ENCODE results near the gene RYK. TPM values are rescaled to one million over a fixed set of nuclear protein-coding genes. Genes with fewer than 3 reads are reported as not detected.

RYK gene
- total RNA-seq, 1 experiment from 2014 or later: 55.2 TPM

DNA sequence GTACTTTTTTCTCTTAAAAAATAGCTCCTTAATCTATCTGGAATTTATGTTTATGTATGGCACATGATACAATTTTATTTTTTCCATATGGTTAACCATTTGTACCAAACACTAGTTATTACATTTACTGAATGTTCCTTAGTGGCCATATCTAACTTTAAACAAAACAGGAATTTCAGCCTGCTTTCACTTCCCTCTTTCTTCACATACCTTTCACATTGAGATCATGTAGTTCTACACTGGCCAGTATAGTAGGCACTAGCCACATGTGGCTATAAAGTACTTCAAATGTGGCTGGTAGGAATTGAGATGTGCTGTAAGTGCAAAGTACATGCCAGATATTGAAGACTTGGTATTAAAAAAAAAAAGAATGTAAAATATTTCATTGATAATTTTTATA is 4.7 kb upstream of the RYK start:
- RAD21 ChIA-PET (ENCODE audit: low non-redundant PET in 1 of 2, low total read pairs in 2 of 2, uncharacterized antibody in 2 of 2, unreplicated experiment in 2 of 2): no interaction called here
- BruUV-seq (replicated peaks): no TSS peak
- H3K4me3 ChIP-seq (replicated peaks in 1 of 2; ENCODE audit: low read depth in 1 of 2, low read length in 2 of 2): no peak overlapping the region

DNA sequence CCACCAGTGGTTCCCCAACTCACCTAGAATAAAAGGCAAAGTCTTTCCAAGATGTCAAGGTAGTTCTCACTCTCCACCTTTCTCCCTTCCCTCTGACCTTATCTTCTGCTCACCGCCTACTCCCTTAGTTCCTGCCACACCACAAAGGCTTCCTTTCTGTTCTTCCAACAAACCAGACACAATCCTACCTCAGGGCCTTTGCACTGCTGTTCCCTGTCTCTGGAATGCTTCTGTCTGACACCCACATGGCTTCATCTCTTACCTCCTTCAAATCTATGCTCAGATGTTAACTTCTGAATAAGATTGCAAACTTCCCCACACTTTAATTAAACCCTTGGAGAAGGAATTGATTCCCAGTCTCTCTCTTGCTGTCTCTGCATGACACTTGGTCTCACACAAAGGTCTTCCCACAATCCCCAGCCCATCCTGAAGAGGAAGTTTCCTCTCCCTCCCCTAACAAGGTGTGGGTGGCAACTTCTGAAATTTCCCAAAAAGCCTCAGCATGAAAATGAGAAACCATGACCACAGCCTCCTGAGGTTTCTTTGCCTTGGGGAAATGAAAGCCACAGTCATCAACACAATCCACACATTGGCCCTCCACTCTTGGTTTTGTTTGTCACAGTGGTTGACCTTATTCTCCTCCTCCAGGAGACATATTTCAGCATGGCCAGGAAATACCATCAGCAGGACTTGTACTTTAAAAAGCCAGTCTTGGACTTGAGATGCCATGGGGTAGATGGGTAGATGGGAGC is 3.0 kb upstream of the RYK start:
- no peak for DNase-seq (ENCODE audit: low read depth, low spot score)
- no peak overlapping the region for H3K27ac ChIP-seq (ENCODE audit: low read depth, low read length)
- intact Hi-C loops (cut with micrococcal nuclease): no loop called here
- no peaks in the 10 kb centered on the region for H4K20me1 ChIP-seq (ENCODE audit: insufficient read depth)
- no peak overlapping the region for H3K4me3 ChIP-seq (replicated peaks in 1 of 2; ENCODE audit: low read depth in 1 of 2, low read length in 2 of 2)
- H3K9ac ChIP-seq (ENCODE audit: low read length): no peak overlapping the region
- peaks cover 0 to 13% of the 10 kb centered on the region in 2 experiments; a peak in 2 of 4 replicates for H3K4me1 ChIP-seq (ENCODE audit: control insufficient read depth in 1 of 2, insufficient read depth in 2 of 2, low read length in 2 of 2)
- no peaks in the 10 kb centered on the region for H3K9me2 ChIP-seq (ENCODE audit: insufficient read depth)
- no peaks in the 10 kb centered on the region for H3K36me3 ChIP-seq (ENCODE audit: control insufficient read depth in 1 of 2, insufficient read depth in 2 of 2, low read length in 2 of 2)
- peaks cover 15% of the 10 kb centered on the region for H3K79me2 ChIP-seq (ENCODE audit: insufficient read depth, low read length)
- no peaks in the 10 kb centered on the region for H3K9me3 ChIP-seq (ENCODE audit: control insufficient read depth in 1 of 2, insufficient read depth in 1 of 2, low read depth in 1 of 2, low read length in 2 of 2)
- BruUV-seq (replicated peaks): no TSS peak
- no peak overlapping the region for H3K4me2 ChIP-seq (ENCODE audit: low read length)
- ChIA-PET CTCF (no interaction called here), POLR2A (no interaction called here), RAD21 (ENCODE audit: low non-redundant PET in 1 of 2, low total read pairs in 2 of 2, uncharacterized antibody in 2 of 2, unreplicated experiment in 2 of 2) (no interaction called here)
- no peak for ATAC-seq
- no peak overlapping the region for H2AFZ ChIP-seq (ENCODE audit: low read depth, low read length, poor library complexity, severe bottlenecking)
- no peaks in the 10 kb centered on the region for H3K27me3 ChIP-seq (ENCODE audit: insufficient read depth, low read length)
- TF ChIP-seq SIN3A (IDR thresholded peaks at IDR 0.05; ENCODE audit: low read depth) (no peak), EZH2phosphoT487 (IDR thresholded peaks at IDR 0.05; ENCODE audit: borderline replicate concordance) (no peak), CEBPB (IDR thresholded peaks at IDR 0.05; ENCODE audit: low read depth) (no peak), RAD21 (IDR thresholded peaks at IDR 0.05; ENCODE audit: low read depth) (no peak), ZNF274 (IDR thresholded peaks at IDR 0.05; ENCODE audit: low read depth, low read length) (no peak), FOSL1 (IDR thresholded peaks at IDR 0.05; ENCODE audit: low read depth) (no peak)
- TF ChIP-seq, protein P1, sequence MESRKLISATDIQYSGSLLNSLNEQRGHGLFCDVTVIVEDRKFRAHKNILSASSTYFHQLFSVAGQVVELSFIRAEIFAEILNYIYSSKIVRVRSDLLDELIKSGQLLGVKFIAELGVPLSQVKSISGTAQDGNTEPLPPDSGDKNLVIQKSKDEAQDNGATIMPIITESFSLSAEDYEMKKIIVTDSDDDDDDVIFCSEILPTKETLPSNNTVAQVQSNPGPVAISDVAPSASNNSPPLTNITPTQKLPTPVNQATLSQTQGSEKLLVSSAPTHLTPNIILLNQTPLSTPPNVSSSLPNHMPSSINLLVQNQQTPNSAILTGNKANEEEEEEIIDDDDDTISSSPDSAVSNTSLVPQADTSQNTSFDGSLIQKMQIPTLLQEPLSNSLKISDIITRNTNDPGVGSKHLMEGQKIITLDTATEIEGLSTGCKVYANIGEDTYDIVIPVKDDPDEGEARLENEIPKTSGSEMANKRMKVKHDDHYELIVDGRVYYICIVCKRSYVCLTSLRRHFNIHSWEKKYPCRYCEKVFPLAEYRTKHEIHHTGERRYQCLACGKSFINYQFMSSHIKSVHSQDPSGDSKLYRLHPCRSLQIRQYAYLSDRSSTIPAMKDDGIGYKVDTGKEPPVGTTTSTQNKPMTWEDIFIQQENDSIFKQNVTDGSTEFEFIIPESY (IDR thresholded peaks at IDR 0.05; ENCODE audit: extremely low read depth, insufficient replicate concordance, low read length): no peak
- TF ChIP-seq, protein P2, sequence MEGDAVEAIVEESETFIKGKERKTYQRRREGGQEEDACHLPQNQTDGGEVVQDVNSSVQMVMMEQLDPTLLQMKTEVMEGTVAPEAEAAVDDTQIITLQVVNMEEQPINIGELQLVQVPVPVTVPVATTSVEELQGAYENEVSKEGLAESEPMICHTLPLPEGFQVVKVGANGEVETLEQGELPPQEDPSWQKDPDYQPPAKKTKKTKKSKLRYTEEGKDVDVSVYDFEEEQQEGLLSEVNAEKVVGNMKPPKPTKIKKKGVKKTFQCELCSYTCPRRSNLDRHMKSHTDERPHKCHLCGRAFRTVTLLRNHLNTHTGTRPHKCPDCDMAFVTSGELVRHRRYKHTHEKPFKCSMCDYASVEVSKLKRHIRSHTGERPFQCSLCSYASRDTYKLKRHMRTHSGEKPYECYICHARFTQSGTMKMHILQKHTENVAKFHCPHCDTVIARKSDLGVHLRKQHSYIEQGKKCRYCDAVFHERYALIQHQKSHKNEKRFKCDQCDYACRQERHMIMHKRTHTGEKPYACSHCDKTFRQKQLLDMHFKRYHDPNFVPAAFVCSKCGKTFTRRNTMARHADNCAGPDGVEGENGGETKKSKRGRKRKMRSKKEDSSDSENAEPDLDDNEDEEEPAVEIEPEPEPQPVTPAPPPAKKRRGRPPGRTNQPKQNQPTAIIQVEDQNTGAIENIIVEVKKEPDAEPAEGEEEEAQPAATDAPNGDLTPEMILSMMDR (IDR thresholded peaks at IDR 0.05 in 2 of 3, conservative IDR thresholded peaks at IDR 0.05 in 1 of 3; ENCODE audit: borderline replicate concordance in 1 of 3, insufficient read depth in 1 of 3, low read depth in 2 of 3, low read length in 2 of 3): no peak
- TF ChIP-seq, protein P3, sequence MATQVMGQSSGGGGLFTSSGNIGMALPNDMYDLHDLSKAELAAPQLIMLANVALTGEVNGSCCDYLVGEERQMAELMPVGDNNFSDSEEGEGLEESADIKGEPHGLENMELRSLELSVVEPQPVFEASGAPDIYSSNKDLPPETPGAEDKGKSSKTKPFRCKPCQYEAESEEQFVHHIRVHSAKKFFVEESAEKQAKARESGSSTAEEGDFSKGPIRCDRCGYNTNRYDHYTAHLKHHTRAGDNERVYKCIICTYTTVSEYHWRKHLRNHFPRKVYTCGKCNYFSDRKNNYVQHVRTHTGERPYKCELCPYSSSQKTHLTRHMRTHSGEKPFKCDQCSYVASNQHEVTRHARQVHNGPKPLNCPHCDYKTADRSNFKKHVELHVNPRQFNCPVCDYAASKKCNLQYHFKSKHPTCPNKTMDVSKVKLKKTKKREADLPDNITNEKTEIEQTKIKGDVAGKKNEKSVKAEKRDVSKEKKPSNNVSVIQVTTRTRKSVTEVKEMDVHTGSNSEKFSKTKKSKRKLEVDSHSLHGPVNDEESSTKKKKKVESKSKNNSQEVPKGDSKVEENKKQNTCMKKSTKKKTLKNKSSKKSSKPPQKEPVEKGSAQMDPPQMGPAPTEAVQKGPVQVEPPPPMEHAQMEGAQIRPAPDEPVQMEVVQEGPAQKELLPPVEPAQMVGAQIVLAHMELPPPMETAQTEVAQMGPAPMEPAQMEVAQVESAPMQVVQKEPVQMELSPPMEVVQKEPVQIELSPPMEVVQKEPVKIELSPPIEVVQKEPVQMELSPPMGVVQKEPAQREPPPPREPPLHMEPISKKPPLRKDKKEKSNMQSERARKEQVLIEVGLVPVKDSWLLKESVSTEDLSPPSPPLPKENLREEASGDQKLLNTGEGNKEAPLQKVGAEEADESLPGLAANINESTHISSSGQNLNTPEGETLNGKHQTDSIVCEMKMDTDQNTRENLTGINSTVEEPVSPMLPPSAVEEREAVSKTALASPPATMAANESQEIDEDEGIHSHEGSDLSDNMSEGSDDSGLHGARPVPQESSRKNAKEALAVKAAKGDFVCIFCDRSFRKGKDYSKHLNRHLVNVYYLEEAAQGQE (IDR thresholded peaks at IDR 0.05; ENCODE audit: low read depth): no peak
- TF ChIP-seq, protein P4, sequence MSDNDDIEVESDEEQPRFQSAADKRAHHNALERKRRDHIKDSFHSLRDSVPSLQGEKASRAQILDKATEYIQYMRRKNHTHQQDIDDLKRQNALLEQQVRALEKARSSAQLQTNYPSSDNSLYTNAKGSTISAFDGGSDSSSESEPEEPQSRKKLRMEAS (IDR thresholded peaks at IDR 0.05): no peak

More for the DNA sequence above, 4.7 kb upstream of the RYK start:
- H3K27me3 ChIP-seq (ENCODE audit: insufficient read depth, low read length): no peaks in the 10 kb centered on the region
- intact Hi-C loops (cut with micrococcal nuclease): no loop called here
- no peaks in the 10 kb centered on the region for H3K9me2 ChIP-seq (ENCODE audit: insufficient read depth)
- peaks cover 0 to 3% of the 10 kb centered on the region in 2 experiments; a peak in 1 of 4 replicates for H3K4me1 ChIP-seq (ENCODE audit: control insufficient read depth in 1 of 2, insufficient read depth in 2 of 2, low read length in 2 of 2)
- DNase-seq (ENCODE audit: low read depth, low spot score) (no peak), ATAC-seq (no peak)
- ChIA-PET CTCF (interaction anchor here (1.9 kb wide), 1 partner anchor 218 kb away, joined by 5 read pairs; no protein-coding TSS in a partner anchor), POLR2A (no interaction called here)
- H3K9me3 ChIP-seq (ENCODE audit: control insufficient read depth in 1 of 2, insufficient read depth in 1 of 2, low read depth in 1 of 2, low read length in 2 of 2): no peaks in the 10 kb centered on the region
- H2AFZ ChIP-seq (ENCODE audit: low read depth, low read length, poor library complexity, severe bottlenecking): no peak overlapping the region
- no peaks in the 10 kb centered on the region for H4K20me1 ChIP-seq (ENCODE audit: insufficient read depth)
- no peak overlapping the region for H3K9ac ChIP-seq (ENCODE audit: low read length)
- H3K79me2 ChIP-seq (ENCODE audit: insufficient read depth, low read length): no peaks in the 10 kb centered on the region
- no peaks in the 10 kb centered on the region for H3K36me3 ChIP-seq (ENCODE audit: control insufficient read depth in 1 of 2, insufficient read depth in 2 of 2, low read length in 2 of 2)
- no peak overlapping the region for H3K27ac ChIP-seq (ENCODE audit: low read depth, low read length)
- no peak overlapping the region for H3K4me2 ChIP-seq (ENCODE audit: low read length)
- no peak for TF ChIP-seq TCF7L2 (IDR thresholded peaks at IDR 0.05; ENCODE audit: borderline replicate concordance, extremely low read depth, insufficient read depth, insufficient read length)

All from HCT116 (cell line).